HepG2 (cell line): Measurements from ENCODE around the gene CEP104. TPM values are rescaled to one million over a fixed set of nuclear protein-coding genes. Genes with fewer than 3 reads are reported as not detected.

Source experiments
- IRF2 ChIP-seq: IDR thresholded peaks from 2 replicates; pipeline ENCODE4 v1.6.1; 2018; ENCODE audit warnings: missing genetic modification reagents, missing compliant biosample characterization
- ZNF446 ChIP-seq: sonication (generic); formaldehyde crosslinking; IDR thresholded peaks from 2 replicates; pipeline ENCODE4 v1.5.0; 2020; ENCODE audit warnings: mild to moderate bottlenecking, missing genetic modification reagents
- ZNF557 ChIP-seq: sonication (generic); formaldehyde crosslinking; IDR thresholded peaks from 2 replicates; pipeline ENCODE4 v1.4.0; 2020; ENCODE audit warnings: missing genetic modification reagents
- polyA plus RNA-seq, 8 experiments: library from polyadenylated mRNA; depleted of rRNA in 3 of 8; stranded (reverse) in 7 of 8; unstranded in 1 of 8; fragments of >200 nt; fragmentation: Illumina TruSeq in 4 of 8; extraction: Trizol in 4 of 8; gene quantifications; 2 replicates each; pipeline versions ENCODE4 v1.2.1 to v1.2.3, GENCODE V29; 2011 to 2016; ENCODE audit warnings: low read depth in 4 of 8, missing spikeins in 1 of 8, mixed read lengths in 1 of 8; ENCODE audit not compliant: insufficient read depth in 1 of 8
- total RNA-seq, 5 experiments: library from RNA; depleted of rRNA; stranded (reverse); fragments of >200 nt; fragmentation: Illumina TruSeq; extraction: Trizol; gene quantifications; 2 replicates each; pipeline ENCODE4 v1.2.3, GENCODE V29; 2016; ENCODE audit warnings: low read depth in 1 of 5
- TF ChIP-seq, protein P1 (sequence below): sonication (generic); formaldehyde crosslinking; IDR thresholded peaks from one replicate; pipeline ENCODE4 v1.5.1; 2020; ENCODE audit warnings: mild to moderate bottlenecking, missing genetic modification reagents; ENCODE audit errors: not compliant biosample characterization

The CEP104 gene
- total and polyA plus RNA-seq, 2 of the 13 experiments (the other 11 are each of a cell fraction or from before 2014, with no cell fraction given) = 20.4 to 30.1 TPM

DNA sequence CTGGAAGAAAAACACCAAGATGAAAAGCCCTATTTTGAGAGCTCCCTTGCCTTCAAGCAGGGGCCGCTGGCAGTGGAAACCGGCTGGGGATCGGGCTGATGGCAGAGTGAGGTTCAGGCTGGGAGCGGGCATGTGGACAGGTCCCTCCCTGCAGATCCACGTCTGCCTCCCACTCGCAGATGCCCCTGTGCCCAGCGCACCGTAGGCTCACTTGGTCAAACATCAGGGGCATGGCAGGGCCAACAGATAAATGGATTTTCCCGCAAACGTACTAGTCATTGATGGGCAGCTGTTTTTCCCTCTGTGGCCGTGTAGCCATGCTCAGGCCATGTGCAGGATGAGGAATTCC lies 49.6 kb upstream of the CEP104 start (continued):
- TF ChIP-seq, protein P1, sequence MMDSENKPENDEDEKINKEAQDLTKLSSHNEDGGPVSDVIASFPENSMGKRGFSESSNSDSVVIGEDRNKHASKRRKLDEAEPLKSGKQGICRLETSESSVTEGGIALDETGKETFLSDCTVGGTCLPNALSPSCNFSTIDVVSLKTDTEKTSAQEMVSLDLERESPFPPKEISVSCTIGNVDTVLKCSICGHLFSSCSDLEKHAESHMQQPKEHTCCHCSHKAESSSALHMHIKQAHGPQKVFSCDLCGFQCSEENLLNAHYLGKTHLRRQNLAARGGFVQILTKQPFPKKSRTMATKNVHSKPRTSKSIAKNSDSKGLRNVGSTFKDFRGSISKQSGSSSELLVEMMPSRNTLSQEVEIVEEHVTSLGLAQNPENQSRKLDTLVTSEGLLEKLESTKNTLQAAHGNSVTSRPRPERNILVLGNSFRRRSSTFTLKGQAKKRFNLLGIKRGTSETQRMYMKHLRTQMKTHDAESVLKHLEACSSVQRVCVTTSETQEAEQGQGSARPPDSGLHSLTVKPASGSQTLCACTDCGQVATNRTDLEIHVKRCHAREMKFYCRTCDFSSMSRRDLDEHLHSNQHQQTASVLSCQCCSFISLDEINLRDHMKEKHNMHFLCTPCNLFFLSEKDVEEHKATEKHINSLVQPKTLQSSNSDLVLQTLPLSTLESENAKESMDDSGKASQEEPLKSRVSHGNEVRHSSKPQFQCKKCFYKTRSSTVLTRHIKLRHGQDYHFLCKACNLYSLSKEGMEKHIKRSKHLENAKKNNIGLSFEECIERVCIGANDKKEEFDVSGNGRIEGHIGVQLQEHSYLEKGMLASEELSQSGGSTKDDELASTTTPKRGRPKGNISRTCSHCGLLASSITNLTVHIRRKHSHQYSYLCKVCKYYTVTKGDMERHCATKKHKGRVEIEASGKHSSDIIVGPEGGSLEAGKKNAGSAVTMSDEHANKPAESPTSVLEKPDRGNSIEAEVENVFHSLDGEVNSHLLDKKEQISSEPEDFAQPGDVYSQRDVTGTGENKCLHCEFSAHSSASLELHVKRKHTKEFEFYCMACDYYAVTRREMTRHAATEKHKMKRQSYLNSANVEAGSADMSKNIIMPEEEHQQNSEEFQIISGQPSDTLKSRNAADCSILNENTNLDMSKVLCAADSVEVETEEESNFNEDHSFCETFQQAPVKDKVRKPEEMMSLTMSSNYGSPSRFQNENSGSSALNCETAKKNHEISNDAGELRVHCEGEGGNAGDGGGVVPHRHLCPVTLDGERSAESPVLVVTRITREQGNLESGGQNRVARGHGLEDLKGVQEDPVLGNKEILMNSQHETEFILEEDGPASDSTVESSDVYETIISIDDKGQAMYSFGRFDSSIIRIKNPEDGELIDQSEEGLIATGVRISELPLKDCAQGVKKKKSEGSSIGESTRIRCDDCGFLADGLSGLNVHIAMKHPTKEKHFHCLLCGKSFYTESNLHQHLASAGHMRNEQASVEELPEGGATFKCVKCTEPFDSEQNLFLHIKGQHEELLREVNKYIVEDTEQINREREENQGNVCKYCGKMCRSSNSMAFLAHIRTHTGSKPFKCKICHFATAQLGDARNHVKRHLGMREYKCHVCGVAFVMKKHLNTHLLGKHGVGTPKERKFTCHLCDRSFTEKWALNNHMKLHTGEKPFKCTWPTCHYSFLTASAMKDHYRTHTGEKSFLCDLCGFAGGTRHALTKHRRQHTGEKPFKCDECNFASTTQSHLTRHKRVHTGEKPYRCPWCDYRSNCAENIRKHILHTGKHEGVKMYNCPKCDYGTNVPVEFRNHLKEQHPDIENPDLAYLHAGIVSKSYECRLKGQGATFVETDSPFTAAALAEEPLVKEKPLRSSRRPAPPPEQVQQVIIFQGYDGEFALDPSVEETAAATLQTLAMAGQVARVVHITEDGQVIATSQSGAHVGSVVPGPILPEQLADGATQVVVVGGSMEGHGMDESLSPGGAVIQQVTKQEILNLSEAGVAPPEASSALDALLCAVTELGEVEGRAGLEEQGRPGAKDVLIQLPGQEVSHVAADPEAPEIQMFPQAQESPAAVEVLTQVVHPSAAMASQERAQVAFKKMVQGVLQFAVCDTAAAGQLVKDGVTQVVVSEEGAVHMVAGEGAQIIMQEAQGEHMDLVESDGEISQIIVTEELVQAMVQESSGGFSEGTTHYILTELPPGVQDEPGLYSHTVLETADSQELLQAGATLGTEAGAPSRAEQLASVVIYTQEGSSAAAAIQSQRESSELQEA = no peak
- TF ChIP-seq ZNF446 (CRISPR knock-in tag) = no peak
- no peak for TF ChIP-seq IRF2 (CRISPR knock-in tag)
- TF ChIP-seq ZNF557 (CRISPR knock-in tag) = no peak
